PC-9 (cell line): ENCODE data around the gene RPL32.

Experiments used
- CTCF ChIP-seq: fragments of 200-600 bp; sonication (generic); conservative IDR thresholded peaks from 2 replicates; pipeline ENCODE4 v1.6.1; 2017; ENCODE audit warnings: mixed run types, antibody characterized with exemption, mild to moderate bottlenecking, moderate library complexity
- EZH2 ChIP-seq: fragments of 200-600 bp; sonication (generic); IDR thresholded peaks from 2 replicates; pipeline ENCODE4 v1.8.0; 2017; ENCODE audit warnings: antibody characterized with exemption, low read depth

GRCh38 chr3:12842469-12842868 is 1.1 kb upstream of the RPL32 start:
- TF ChIP-seq CTCF (no peak), EZH2 (no peak)
